Kidney (tissue), 14 donors: ENCODE measurements around the gene NLRC5. TPM values are rescaled to one million over a fixed set of nuclear protein-coding genes. Genes with fewer than 3 reads are reported as not detected.

Source experiments
- DNase-seq, 5 donors: peaks; one replicate each; pipeline ENCODE4 v3.0.0-alpha.2; 2013 to 2020
- FAIRE-seq: peaks from 2 replicates; lab custom pipeline; 2012; peaks lifted over from hg19 to GRCh38; lab: Jason Lieb, UNC
- H3K27ac ChIP-seq, 2 donors: one replicate each; pipeline ENCODE4 v1.7.0; 2013; ENCODE audit warnings: low read depth in 2 of 2, low read length in 2 of 2, inconsistent platforms in 1 of 2
- H3K27me3 ChIP-seq: one replicate; pipeline ENCODE4 v1.7.1; 2013; ENCODE audit warnings: low read length, inconsistent platforms; ENCODE audit not compliant: control insufficient read depth, insufficient read depth
- H3K36me3 ChIP-seq, 3 donors: one replicate each; pipeline versions ENCODE4 v1.7.0 to v1.7.1; 2013; ENCODE audit warnings: low read length in 3 of 3, control low read depth in 1 of 3, inconsistent platforms in 1 of 3; ENCODE audit not compliant: insufficient read depth in 3 of 3, control insufficient read depth in 2 of 3
- H3K4me1 ChIP-seq, 3 donors: one replicate each; pipeline versions ENCODE4 v1.7.0 to v1.7.1; 2013; ENCODE audit warnings: low read length in 3 of 3, inconsistent platforms in 1 of 3, low read depth in 1 of 3; ENCODE audit not compliant: control insufficient read depth in 2 of 3, insufficient read depth in 2 of 3
- H3K4me3 ChIP-seq, 3 donors: one replicate each; pipeline versions ENCODE4 v1.7.0 to v1.8.1; 2013; ENCODE audit warnings: low read length in 3 of 3, control low read depth in 1 of 3, inconsistent platforms in 1 of 3
- H3K9ac ChIP-seq, 3 donors: one replicate each; pipeline versions ENCODE4 v1.7.0 to v1.7.1; 2013; ENCODE audit warnings: low read length in 3 of 3, control low read depth in 1 of 3, inconsistent platforms in 1 of 3
- H3K9me3 ChIP-seq, 3 donors: one replicate each; pipeline versions ENCODE4 v1.7.0 to v1.7.1; 2013; ENCODE audit warnings: low read length in 3 of 3, control low read depth in 1 of 3, inconsistent platforms in 1 of 3; ENCODE audit not compliant: control insufficient read depth in 2 of 3, insufficient read depth in 1 of 3
- CTCF ChIP-seq: IDR thresholded peaks from 3 replicates; pipeline ENCODE4 v1.5.1; 2012; ENCODE audit warnings: mild to moderate bottlenecking, moderate library complexity, borderline replicate concordance; ENCODE audit not compliant: insufficient read depth; ENCODE audit errors: extremely low read depth
- intact Hi-C: fragments of 100-400 bp; cut with DNase I; formaldehyde crosslinking; loops from one replicate; pipeline ENCODE4 v1.11.1; 2022
- polyA plus RNA-seq: library from polyadenylated mRNA; stranded (reverse); fragments of 350-450 nt; fragmentation: Illumina TruSeq; extraction: RNeasy Lipid Tissue Mini Kit (QIAGEN cat#74804); gene quantifications from one replicate; pipeline ENCODE4 v1.2.3, GENCODE V29; 2014; ENCODE audit warnings: low read depth, low replicate concordance; ENCODE audit not compliant: insufficient read depth
- total RNA-seq: library from RNA; stranded (reverse); fragmentation: NEBNext Ultra II Directional; extraction: Animal tissue kit (Norgen Biotek cat#: 25700); gene quantifications from one replicate; pipeline ENCODE4 v1.2.1, GENCODE V29; 2021
- donor health status: control.
- donor health status: control.
- donor health status: control.
- donor health status: control.
- donor health status: control.
- donor health status: DM: yes; HTN: yes; CAD: no.
- donor health status: Normal renal cell carcinoma (clear cell type).

Gene NLRC5
- total and polyA plus RNA-seq, 2 donors from 2014 or later, result 7.1 to 55.6 TPM

GRCh38 chr16:56950881-56951771 is 38.2 kb upstream of the NLRC5 start:
- Histone ChIP-seq H3K4me3 (no peak overlapping the region), H3K9ac (no peak overlapping the region), H3K4me1 (peaks cover 0 to 4% (median 0%) of the 10 kb centered on the region in 3 donors), H3K9me3 (no peaks in the 10 kb centered on the region), H3K27ac (no peak overlapping the region), H3K36me3 (peaks cover 0 to 2% (median 0%) of the 10 kb centered on the region in 3 donors), H3K27me3 (no peaks in the 10 kb centered on the region)
- DNase-seq (peak in 4 of 5 donors; percentile 47 to 67 (median 58)), FAIRE-seq (no peak)
- TF ChIP-seq CTCF, result peak; percentile 60
- intact Hi-C loops, result no loop called here

GRCh38 chr16:56953006-56953405 is 36.4 kb upstream of the NLRC5 start:
- DNase-seq (no peak), FAIRE-seq (no peak)
- intact Hi-C loops, result no loop called here
- Histone ChIP-seq H3K9ac (no peak overlapping the region), H3K36me3 (no peaks in the 10 kb centered on the region), H3K27me3 (no peaks in the 10 kb centered on the region), H3K4me1 (peaks cover 0 to 4% (median 0%) of the 10 kb centered on the region in 3 donors), H3K4me3 (no peak overlapping the region), H3K27ac (no peak overlapping the region), H3K9me3 (no peaks in the 10 kb centered on the region)
- no peak for TF ChIP-seq CTCF

GRCh38 chr16:56956076-56956475 is 33.3 kb upstream of the NLRC5 start:
- Histone ChIP-seq H3K36me3 (no peaks in the 10 kb centered on the region), H3K27ac (no peak overlapping the region), H3K4me1 (peaks cover 0 to 2% (median 0%) of the 10 kb centered on the region in 3 donors), H3K9me3 (no peaks in the 10 kb centered on the region), H3K9ac (no peak overlapping the region), H3K4me3 (no peak overlapping the region), H3K27me3 (no peaks in the 10 kb centered on the region)
- intact Hi-C loops, result no loop called here
- FAIRE-seq (no peak), DNase-seq (no peak)
- no peak for TF ChIP-seq CTCF
